ENCODE data around the gene MAPT. TPM values are rescaled to one million over a fixed set of nuclear protein-coding genes. Genes with fewer than 3 reads are reported as not detected.

Gene MAPT
- total RNA-seq (4.0 TPM), polyA plus RNA-seq (ENCODE audit: insufficient read depth in 1 of 8, insufficient read length in 8 of 8, low replicate concordance in 1 of 8) (1 to 10 TPM; 3.8 to 8.8 (median 5.8) TPM)
- long read RNA-seq, donor 1: 0 reads
- long read RNA-seq, donor 2: 0 reads
- long read RNA-seq, donor 3: 0 reads
- long read RNA-seq, donor 4: 0 reads
- long read RNA-seq, donor 5, full-length matches to known transcripts: 1 of 1 reads
- long read RNA-seq, donor 5, partial matches to known transcripts: 0 of 1 reads
- long read RNA-seq, donor 5, other reads (novel, unspliced or antisense): 0 of 1 reads
- long read RNA-seq, donor 6: 0 reads
- long read RNA-seq, donor 7, full-length matches to known transcripts: 1 of 1 reads
- long read RNA-seq, donor 7, partial matches to known transcripts: 0 of 1 reads
- long read RNA-seq, donor 7, other reads (novel, unspliced or antisense): 0 of 1 reads
- long read RNA-seq, donor 8, full-length matches to known transcripts: 1 of 1 reads
- long read RNA-seq, donor 8, partial matches to known transcripts: 0 of 1 reads
- long read RNA-seq, donor 8, other reads (novel, unspliced or antisense): 0 of 1 reads
- long read RNA-seq, donor 9: 0 reads
- long read RNA-seq, donor 10: 0 reads
- long read RNA-seq, donor 11, full-length matches to known transcripts: 3 of 3 reads
- long read RNA-seq, donor 11, partial matches to known transcripts: 0 of 3 reads
- long read RNA-seq, donor 11, other reads (novel, unspliced or antisense): 0 of 3 reads

GRCh38 chr17:45894022-45894784, at the start of gene MAPT:
TSS of gene MAPT (plus strand) at chr17:45894554. CDS start at chr17:45962338, 67,784 bp downstream.
- Histone ChIP-seq H3K4me1 (ENCODE audit: control insufficient read depth, insufficient read depth, low read length) (peaks cover 21% of the 10 kb centered on the region), H3K27ac (ENCODE audit: low read length) (peak within 1 kb of the TSS; percentile 69), H3K4me3 (ENCODE audit: low read length) (peak within 1 kb of the TSS; percentile 68), H3K36me3 (ENCODE audit: control insufficient read depth, insufficient read depth, low read length) (no peaks in the 10 kb centered on the region), H3K27me3 (ENCODE audit: control insufficient read depth, insufficient read depth, low read length) (peaks cover 67% of the 10 kb centered on the region), H3K9me3 (replicated peaks; ENCODE audit: control insufficient read depth, low read depth, low read length) (no peaks in the 10 kb centered on the region)
- DNase-seq: peak; percentile 97
- WGBS (ENCODE audit: insufficient coverage): under 1% methylated on average over 96 of the region's 97 CpGs

DNA sequence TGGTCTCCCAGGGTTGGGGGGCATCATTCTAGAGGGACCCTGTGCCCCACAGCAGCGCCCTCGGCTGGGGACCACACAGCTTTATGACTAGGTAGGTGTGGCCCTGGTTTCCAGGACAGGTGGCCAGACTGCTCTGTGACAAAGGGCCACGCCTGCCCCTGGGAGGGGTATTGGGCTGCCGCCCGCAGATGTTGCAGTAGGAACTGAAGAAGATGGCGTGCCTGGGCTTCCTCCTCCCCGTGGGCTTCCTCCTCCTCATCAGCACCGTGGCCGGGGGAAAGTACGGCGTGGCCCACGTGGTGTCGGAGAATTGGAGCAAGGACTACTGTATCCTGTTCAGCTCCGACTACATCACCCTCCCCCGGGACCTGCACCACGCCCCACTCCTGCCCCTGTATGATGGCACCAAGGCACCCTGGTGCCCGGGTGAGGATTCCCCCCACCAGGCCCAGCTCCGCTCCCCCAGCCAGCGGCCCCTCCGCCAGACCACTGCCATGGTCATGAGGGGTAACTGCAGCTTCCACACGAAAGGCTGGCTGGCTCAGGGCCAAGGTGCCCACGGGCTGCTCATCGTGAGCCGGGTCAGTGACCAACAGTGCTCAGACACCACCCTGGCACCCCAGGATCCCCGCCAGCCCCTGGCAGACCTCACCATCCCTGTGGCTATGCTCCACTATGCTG, 49.5 kb upstream of the MAPT start, which contains the start of gene SPPL2C:
Gene SPPL2C, plus strand, starts transcription at position 187 of the 681 bp plus-strand sequence. Its CDS starts 26 bp downstream, at position 213.
- Histone ChIP-seq H3K27ac (ENCODE audit: low read length) (no peak within 1 kb of the TSS), H3K36me3 (ENCODE audit: control insufficient read depth, insufficient read depth, low read length) (no peaks in the 10 kb centered on the region), H3K4me3 (ENCODE audit: low read length) (no peak within 1 kb of the TSS), H3K9me3 (replicated peaks; ENCODE audit: control insufficient read depth, low read depth, low read length) (no peaks in the 10 kb centered on the region), H3K4me1 (ENCODE audit: control insufficient read depth, insufficient read depth, low read length) (peaks cover 4% of the 10 kb centered on the region), H3K27me3 (ENCODE audit: control insufficient read depth, insufficient read depth, low read length) (peaks cover 6% of the 10 kb centered on the region)
- WGBS (ENCODE audit: insufficient coverage): 78% methylated on average over 25 of the region's 25 CpGs
- DNase-seq: no peak

- Histone ChIP-seq H3K36me3 (ENCODE audit: control insufficient read depth, insufficient read depth, low read length) (no peaks in the 10 kb centered on the region), H3K27ac (ENCODE audit: low read length) (no peak overlapping the region), H3K27me3 (ENCODE audit: control insufficient read depth, insufficient read depth, low read length) (peaks cover 3% of the 10 kb centered on the region), H3K9me3 (replicated peaks; ENCODE audit: control insufficient read depth, low read depth, low read length) (no peaks in the 10 kb centered on the region), H3K4me3 (ENCODE audit: low read length) (no peak overlapping the region), H3K4me1 (ENCODE audit: control insufficient read depth, insufficient read depth, low read length) (peaks cover 4% of the 10 kb centered on the region)
- WGBS (ENCODE audit: insufficient coverage): 82% methylated on average over 35 of the region's 35 CpGs
- DNase-seq: no peak
Measured at GRCh38 chr17:45845376-45846185, 48.8 kb upstream of the MAPT start.

DNA sequence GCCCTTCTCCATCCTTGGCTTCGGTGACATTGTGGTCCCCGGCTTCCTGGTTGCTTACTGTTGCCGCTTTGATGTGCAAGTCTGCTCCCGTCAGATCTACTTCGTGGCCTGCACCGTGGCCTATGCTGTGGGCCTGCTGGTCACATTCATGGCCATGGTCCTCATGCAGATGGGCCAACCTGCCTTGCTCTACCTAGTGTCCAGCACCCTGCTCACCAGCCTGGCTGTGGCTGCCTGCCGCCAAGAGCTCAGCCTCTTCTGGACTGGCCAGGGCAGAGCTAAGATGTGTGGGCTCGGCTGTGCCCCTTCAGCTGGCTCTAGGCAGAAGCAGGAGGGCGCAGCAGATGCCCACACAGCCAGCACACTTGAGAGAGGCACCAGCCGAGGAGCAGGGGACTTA, 48.1 kb upstream of the MAPT start:
- Histone ChIP-seq H3K4me3 (ENCODE audit: low read length) (no peak overlapping the region), H3K4me1 (ENCODE audit: control insufficient read depth, insufficient read depth, low read length) (peaks cover 4% of the 10 kb centered on the region), H3K36me3 (ENCODE audit: control insufficient read depth, insufficient read depth, low read length) (no peaks in the 10 kb centered on the region), H3K27me3 (ENCODE audit: control insufficient read depth, insufficient read depth, low read length) (peaks cover 3% of the 10 kb centered on the region), H3K27ac (ENCODE audit: low read length) (no peak overlapping the region), H3K9me3 (replicated peaks; ENCODE audit: control insufficient read depth, low read depth, low read length) (no peaks in the 10 kb centered on the region)
- no peak for DNase-seq
- 90% methylated on average over 10 of the region's 10 CpGs for WGBS (ENCODE audit: insufficient coverage)

DNA sequence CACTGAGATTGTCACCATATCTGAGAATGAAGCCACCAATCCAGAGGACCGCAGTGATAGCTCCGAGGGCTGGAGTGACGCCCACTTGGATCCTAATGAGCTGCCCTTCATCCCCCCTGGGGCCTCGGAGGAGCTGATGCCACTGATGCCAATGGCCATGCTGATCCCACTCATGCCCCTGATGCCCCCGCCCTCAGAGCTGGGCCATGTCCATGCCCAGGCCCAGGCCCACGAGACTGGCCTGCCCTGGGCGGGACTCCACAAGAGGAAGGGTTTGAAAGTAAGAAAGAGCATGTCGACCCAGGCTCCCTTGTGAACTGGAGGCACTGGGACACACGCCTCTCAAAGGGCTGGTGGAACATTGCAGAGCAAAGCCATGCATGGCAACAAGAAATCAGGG, 47.7 kb upstream of the MAPT start:
- Histone ChIP-seq H3K9me3 (replicated peaks; ENCODE audit: control insufficient read depth, low read depth, low read length) (no peaks in the 10 kb centered on the region), H3K4me1 (ENCODE audit: control insufficient read depth, insufficient read depth, low read length) (peaks cover 4% of the 10 kb centered on the region), H3K4me3 (ENCODE audit: low read length) (no peak overlapping the region), H3K27me3 (ENCODE audit: control insufficient read depth, insufficient read depth, low read length) (peaks cover 4% of the 10 kb centered on the region), H3K27ac (ENCODE audit: low read length) (no peak overlapping the region), H3K36me3 (ENCODE audit: control insufficient read depth, insufficient read depth, low read length) (no peaks in the 10 kb centered on the region)
- WGBS (ENCODE audit: insufficient coverage): 80% methylated on average over 8 of the region's 9 CpGs
- no peak for DNase-seq

GRCh38 chr17:45847101-45847500, 47.3 kb upstream of the MAPT start:
- Histone ChIP-seq H3K4me3 (ENCODE audit: low read length) (no peak overlapping the region), H3K27ac (ENCODE audit: low read length) (no peak overlapping the region)
- WGBS (ENCODE audit: insufficient coverage): 91% methylated on average over 3 of the region's 4 CpGs

GRCh38 chr17:45847747-45848146, 46.6 kb upstream of the MAPT start:
- no peak for DNase-seq
- H3K4me1 ChIP-seq (ENCODE audit: control insufficient read depth, insufficient read depth, low read length): peaks cover 4% of the 10 kb centered on the region
- no peak overlapping the region for H3K4me3 ChIP-seq (ENCODE audit: low read length)
- WGBS (ENCODE audit: insufficient coverage): 67% methylated on average over 1 of the region's 5 CpGs
- H3K27me3 ChIP-seq (ENCODE audit: control insufficient read depth, insufficient read depth, low read length): peaks cover 13% of the 10 kb centered on the region
- H3K36me3 ChIP-seq (ENCODE audit: control insufficient read depth, insufficient read depth, low read length): no peaks in the 10 kb centered on the region
- no peak overlapping the region for H3K27ac ChIP-seq (ENCODE audit: low read length)
- H3K9me3 ChIP-seq (replicated peaks; ENCODE audit: control insufficient read depth, low read depth, low read length): no peaks in the 10 kb centered on the region

More at GRCh38 chr17:45847101-45847500, 47.3 kb upstream of the MAPT start:
- peaks cover 4% of the 10 kb centered on the region for H3K4me1 ChIP-seq (ENCODE audit: control insufficient read depth, insufficient read depth, low read length)
- peaks cover 7% of the 10 kb centered on the region for H3K27me3 ChIP-seq (ENCODE audit: control insufficient read depth, insufficient read depth, low read length)
- no peaks in the 10 kb centered on the region for H3K9me3 ChIP-seq (replicated peaks; ENCODE audit: control insufficient read depth, low read depth, low read length)
- DNase-seq: no peak
- no peaks in the 10 kb centered on the region for H3K36me3 ChIP-seq (ENCODE audit: control insufficient read depth, insufficient read depth, low read length)

DNA sequence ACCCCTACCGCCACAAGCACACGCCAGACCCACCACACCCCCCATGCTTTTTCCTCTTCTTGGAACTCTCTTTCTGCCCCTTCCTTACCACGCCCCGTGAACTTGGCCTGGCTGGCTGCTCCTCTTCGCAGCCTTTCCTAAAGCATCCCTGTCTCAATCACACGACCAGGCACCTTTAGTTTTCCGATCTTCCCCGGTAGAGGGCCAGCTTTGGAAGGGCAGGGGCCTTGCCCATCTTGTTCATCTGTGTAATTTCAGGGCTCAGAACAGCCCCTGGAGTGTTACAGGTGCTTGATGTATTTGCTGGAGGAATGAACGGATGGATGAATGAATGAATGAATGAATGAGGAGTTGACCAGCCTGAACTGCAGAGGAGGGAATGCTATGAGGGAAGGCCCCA, 45.9 kb upstream of the MAPT start:
- H3K9me3 ChIP-seq (replicated peaks; ENCODE audit: control insufficient read depth, low read depth, low read length): no peaks in the 10 kb centered on the region
- 77% methylated on average over 9 of the region's 9 CpGs for WGBS (ENCODE audit: insufficient coverage)
- H3K27me3 ChIP-seq (ENCODE audit: control insufficient read depth, insufficient read depth, low read length): peaks cover 13% of the 10 kb centered on the region
- no peak overlapping the region for H3K27ac ChIP-seq (ENCODE audit: low read length)
- no peaks in the 10 kb centered on the region for H3K36me3 ChIP-seq (ENCODE audit: control insufficient read depth, insufficient read depth, low read length)
- H3K4me1 ChIP-seq (ENCODE audit: control insufficient read depth, insufficient read depth, low read length): peaks cover 4% of the 10 kb centered on the region
- H3K4me3 ChIP-seq (ENCODE audit: low read length): no peak overlapping the region
- DNase-seq: no peak

All from muscle of leg (tissue), 16 donors.